Frontal cortex (tissue), 4 donors: ENCODE measurements around the gene AGBL4. TPM values are rescaled to one million over a fixed set of nuclear protein-coding genes. Genes with fewer than 3 reads are reported as not detected.

ENCODE experiments used
- DNase-seq, 2 donors: peaks; one replicate each; pipeline ENCODE4 v3.0.0; 2012; ENCODE audit warnings: low spot score in 2 of 2
- FAIRE-seq: peaks from 2 replicates; lab custom pipeline; 2012; peaks lifted over from hg19 to GRCh38; lab: Jason Lieb, UNC
- total RNA-seq: library from RNA; depleted of rRNA; stranded (reverse); fragments of >200 nt; gene quantifications from one replicate; pipeline ENCODE4 v1.2.3, GENCODE V29; 2014
- donor health status: control.
- donor health status: control.
- donor health status: control.

Gene AGBL4
- total RNA-seq, 1 donor from 2014 or later: 3.3 TPM

DNA sequence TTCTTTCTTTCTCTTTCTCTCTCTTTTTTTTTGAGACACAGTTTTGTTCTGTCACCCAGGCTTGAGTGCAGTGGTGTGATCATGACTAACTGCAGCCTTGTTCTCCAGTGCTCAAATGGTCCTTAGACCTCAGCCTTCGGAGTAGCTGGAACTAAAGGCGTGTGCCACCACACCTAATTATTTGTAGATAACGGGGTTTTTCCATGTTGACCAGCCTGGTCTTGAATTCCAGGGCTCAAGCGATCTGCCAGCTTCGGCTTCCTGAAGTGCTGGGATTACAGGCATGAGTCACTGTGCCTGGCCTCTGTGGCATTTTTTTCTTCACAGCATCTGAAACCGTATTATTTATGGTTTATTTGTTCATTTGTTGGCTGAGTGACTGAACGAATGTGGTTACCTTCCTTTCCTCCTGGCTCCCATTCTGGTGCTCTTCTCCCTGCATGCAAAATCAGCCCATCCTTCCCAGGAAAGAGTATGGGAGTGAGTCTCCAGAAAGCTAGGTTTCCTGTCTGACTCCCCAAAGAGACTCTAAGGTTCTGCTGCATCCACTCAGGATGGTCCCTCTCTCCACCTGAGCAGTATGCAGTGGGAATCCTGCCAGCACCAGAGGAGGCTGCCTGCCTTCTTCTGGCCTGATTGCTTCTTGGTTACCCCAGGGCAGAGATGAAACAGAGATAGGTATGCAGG is 1092.1 kb downstream of the AGBL4 start:
- DNase-seq (no peak), FAIRE-seq (no peak)

DNA sequence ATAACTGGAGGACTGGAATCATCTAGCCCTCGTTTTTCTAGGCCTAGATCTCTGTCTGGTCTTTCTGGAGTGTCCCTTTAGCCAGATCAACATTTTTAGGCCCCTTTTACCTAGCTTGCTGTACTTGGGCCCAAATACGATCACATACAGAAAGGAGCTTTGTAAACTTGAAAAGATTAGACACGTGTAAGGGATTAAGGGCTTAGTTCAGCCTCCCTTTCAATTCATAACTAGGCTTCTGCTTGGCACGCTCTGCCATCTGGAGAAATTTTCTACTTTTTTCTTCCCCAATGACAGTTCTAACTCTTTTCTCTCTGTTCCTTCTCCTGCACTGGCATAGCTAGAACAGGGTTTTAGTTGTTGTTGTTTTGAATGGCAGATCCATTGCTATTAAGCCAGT is 1093.7 kb downstream of the AGBL4 start:
- DNase-seq: no peak
- FAIRE-seq: no peak

DNA sequence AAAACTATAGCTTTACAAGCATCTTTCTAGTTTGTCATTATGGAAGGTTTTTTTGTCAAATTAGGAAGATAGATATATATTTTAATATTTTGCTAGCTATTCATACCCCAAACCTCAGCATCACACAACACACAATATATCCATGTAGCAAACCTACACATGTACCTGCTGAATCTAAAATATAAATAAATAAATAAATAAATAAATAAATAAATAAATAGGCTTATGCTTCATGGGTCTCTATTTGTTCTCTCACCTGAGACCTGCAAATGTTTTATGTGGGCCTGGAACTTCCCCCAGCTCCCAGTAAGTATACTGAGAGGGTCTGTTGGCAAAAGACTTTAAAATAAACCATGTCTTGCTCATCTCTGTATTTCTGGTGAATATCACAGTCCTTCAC is 1099.7 kb downstream of the AGBL4 start:
- no peak for DNase-seq
- FAIRE-seq: no peak

DNA sequence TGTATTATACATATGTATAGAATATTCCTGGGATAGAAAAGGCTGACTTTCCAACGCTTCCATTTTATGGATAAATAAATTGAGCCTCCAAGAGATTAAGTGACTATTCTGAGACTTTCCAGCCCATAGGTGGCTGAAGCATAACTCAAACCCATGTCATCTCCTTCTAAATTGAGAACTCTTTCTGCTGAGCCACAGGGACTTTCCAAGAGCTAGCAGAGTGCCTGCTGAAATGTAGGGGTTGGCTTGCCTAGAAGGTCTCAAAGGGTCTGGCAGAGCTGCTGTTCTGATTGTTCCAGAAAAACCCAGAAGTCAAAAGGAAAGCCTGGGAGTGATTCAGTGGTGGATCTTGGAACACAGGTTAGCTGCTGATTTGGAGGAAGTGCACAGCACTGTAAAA is 1100.6 kb downstream of the AGBL4 start:
- no peak for FAIRE-seq

DNA sequence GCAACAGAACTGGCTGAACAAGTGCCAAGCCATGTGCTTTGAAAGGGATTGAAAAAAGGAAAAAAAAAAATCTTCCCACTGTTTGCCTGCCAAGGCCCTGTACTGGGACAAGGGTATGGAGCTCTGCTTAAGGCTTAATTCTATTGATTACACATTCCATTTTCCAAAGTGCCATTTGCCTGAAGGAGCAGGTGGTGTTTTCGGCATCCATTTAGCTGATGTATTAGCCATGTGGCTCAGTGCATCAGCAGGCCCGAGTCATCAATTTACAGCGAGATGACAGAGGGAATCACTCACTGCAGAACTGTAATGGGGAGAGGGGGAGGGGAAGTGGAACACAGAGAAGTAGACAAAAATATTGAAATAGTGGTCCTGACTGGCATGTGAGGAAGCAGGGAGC is 1102.9 kb downstream of the AGBL4 start:
- DNase-seq (no peak), FAIRE-seq (no peak)

More for the DNA sequence above, 1100.6 kb downstream of the AGBL4 start:
- DNase-seq: no peak

DNA sequence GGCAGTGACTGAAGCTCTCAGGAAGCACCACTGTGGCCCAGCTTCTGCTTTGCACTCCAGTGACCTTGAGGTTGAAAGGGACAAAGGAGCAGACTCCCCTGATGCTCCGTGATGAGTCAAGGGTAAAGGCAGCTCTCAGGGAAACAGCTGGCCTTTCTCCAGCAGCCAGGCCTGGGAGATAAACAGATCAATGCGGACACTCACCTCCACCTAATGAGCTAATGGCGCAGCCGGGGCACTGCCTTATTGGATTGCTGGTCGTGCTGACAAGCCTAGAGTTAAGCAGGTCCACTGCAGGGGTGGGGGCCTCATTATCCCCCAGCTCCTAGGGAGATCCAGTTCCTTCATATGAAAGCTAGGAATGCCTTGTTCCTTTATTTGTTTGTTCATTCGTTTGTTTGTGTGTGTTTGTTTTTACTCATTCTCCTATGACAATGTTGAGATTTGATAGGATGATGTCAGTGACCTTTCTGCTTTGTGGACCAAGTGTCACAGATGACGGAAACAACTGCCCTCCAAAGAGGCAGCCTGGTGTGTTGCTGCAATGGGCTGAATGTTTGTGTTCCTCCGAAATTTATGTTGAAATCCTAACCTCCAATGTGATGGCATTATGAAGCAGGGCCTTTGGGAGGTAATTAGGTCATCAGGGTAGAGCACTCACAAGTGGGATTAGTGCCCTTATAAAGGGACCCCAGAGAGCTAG is 1105.7 kb downstream of the AGBL4 start:
- no peak for DNase-seq
- FAIRE-seq: no peak

DNA sequence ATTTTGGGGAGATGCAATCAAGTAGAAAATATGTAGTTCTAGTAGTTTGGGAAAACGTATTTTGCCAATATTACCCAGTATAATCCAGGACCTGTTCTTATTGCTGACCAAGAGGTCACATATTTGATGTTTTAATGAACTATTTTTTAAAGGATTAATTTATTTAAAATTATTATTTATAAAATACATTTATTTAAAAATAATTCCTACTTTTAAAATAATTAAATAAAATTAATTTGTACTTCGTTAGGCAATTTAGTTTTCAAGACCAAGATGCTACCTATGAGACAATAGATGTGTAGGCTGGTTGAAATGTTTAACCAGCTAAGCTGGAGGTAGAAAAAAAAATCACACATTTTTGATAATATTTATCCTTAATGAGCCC is 1106.7 kb downstream of the AGBL4 start:
- FAIRE-seq: peak; percentile 47
- no peak for DNase-seq

DNA sequence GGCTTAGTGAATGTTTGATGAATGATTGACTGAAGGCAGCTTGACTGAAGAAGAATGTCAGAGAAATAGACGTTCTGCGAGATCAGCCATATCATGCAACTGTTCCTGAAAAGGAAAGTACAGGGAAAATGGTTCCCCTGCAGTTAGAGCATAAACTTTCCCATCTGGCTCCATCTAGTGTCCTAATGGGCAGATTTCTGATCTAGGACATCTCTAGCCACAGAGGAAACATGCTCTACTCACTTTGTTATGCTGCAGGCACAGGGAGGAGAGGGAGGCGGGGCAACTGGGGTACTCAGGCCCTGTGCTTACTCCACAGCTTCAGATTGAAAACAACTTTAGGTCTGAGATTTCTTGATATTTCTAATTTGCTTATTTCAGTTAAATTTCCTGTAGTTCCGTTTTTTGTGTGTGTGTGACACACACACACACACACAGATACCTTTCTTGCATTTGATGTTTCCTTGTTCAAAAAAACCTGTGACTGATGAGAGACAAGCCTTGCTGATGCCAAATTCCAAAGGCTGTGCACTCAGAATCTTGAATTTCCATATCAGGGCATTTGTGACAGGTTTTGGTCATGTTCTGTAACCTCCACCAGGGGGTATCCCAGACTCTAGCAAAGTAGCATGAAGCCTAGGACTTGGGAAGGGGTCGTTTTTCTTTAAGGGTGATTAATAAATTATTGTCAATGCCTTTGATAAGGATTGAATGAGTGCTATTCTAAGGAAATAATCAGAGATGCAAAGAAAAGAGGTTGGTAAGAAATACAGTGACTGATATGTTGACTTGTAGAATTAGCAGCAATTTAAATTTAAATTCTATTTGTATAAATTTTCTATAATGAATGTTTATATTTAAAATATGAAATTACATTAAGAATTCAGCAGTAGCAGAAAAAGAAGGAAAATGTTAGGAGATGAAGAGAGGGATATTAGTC is 1107.4 kb downstream of the AGBL4 start:
- no peak for FAIRE-seq
- DNase-seq: no peak

DNA sequence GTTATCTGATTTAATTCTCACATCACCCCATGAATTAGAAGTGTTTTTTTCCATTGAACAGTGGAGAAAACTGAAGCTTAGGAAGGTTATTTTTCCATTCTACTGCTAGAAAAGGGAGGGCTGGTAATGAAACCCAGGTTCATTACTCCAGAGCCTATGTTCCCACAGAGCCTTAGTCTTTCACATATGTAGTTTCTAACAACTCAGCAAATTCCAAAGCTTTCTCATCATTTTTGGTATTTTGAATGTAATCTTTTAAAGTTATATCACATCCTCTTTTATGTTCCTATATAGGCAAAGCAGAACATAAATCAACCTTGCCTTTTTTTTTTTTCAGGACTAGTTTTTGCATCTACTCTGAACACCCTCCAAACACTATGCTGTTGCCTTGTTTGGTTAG is 1115.1 kb downstream of the AGBL4 start:
- DNase-seq (no peak), FAIRE-seq (no peak)

DNA sequence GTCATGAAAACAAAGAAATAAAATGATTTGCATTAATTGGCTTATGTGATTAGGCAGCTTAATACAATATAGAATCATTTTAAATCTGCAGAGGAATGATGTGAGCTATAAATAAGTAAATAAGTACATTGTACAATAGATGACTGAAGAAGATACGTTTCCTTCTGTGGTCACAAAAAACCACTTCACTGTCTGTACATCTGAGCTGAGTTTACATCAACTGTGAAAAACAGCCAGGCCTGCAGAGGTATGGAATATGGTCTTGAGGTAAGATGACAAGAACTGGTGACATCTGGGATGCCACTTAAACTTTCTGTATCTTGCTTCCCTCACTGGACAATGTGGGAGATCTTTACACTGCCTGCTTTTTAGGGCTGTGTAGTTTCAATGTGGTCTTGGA is 1117.0 kb downstream of the AGBL4 start:
- FAIRE-seq: no peak

DNA sequence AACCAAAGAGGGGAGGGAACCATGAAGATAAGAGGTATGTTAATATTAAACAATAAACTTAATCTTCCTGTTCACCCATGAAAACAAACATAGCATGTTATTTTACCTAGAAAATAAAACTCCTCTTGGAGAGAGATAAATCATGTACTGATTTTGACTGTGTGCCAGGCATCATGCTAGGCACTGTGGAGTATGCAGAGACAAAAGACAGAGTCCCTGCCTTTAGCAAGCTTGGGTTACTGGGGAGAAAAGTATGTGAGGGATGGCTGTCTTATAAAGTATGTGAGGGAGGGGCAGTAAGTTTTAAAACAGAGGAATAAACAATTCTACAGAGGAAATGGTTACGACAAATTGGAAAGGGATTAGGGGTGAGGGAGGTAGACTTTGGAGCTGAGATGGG is 1117.6 kb downstream of the AGBL4 start:
- no peak for FAIRE-seq
- no peak for DNase-seq

More for the DNA sequence above, 1117.0 kb downstream of the AGBL4 start:
- DNase-seq: no peak

DNA sequence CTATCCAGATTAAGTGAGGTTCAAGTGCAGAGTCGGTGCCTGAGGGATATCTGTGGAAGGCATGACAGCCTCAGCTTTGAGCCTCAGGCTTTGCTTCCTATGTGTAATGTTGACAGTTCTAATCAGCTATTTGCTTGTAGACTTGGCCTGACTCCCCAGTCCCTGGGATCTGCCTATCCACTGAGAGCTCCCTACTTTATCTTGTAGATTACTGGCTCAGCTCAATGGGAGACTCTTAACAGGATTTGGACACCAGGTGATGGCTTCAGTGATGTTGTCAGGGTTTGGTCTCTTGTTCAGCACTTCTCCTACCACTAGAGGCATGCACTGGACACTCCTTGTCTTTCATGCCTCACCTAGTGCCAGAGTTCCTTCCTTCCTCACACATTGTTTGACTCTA is 1120.5 kb downstream of the AGBL4 start:
- no peak for FAIRE-seq
- DNase-seq: no peak

DNA sequence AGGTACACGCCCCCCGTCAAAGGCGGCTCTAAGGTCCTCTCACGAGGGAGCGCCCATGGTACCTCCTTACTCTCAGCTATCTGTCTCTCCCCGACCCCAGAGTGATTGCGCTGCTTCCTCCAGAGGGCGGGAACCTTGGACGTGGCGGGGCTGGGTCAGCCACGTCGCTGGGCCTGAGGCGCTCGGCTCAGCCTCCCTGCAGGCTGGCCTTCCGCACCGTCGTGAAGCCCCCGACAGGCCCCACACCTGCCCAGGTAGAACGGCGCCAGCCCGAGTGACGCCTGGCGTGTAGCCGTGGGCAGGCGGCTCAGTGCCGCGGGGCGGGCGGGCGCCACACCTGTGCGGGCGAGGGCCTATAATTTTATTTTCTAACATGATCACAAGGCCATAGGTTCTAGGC is 1124.9 kb downstream of the AGBL4 start:
- DNase-seq: no peak
- FAIRE-seq: no peak

DNA sequence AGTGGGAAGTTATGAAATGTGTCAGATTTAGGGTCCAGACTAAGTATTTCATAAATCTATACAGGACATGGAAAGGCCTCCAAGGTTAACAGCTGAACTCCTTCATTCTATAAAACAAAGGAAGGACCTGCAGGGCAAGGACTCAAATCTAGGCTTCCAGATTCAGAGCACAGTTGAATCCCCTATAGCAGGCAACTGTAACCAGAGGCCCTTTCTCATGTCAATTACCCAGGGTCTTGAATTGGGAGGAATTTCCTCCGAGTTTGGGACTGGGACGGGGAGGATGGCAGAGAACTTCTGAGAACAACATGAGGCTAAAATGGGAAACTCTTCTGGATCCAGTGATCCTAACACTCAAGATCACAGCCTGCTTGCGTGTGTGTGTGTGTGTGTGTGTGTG is 1134.1 kb downstream of the AGBL4 start:
- DNase-seq (no peak), FAIRE-seq (no peak)

DNA sequence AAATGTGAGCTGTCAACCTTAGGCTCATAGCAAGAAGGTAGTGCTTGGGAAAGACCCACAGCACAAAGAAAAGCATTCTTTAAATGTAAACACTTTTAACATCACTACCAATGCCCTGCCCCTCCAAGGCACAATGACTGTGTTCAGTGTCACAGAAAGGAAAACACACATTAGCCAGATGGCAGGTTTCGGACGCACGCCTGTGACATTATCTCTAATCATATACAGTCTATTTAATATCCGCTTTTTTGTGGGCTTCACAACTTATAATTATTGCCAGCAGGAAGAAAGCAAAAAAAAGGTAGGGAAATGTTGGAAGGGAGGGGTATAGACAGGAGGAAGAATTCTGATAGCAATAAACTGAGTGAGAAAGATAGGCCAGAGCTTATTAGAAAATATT is 1134.7 kb downstream of the AGBL4 start:
- FAIRE-seq (no peak), DNase-seq (no peak)

DNA sequence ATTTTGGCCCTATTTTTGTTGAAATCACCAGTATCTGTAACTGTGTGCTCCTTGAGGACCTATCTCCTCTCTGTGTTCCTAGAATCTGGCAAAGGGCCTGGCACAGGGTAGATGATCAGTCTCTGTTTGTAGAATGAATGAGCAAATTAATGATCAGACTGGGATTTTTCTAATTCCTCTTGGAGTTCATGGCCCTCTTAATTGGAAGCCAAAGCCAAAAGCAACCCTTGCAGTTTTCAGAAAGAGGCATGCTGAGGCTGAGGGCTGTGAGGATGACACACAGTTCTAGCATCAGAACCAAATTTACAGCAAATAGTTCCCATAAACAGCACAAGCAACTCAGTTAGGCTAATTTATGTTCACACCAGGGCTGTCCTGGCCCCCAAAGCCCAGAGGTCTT is 1136.0 kb downstream of the AGBL4 start:
- no peak for FAIRE-seq
- DNase-seq: no peak

DNA sequence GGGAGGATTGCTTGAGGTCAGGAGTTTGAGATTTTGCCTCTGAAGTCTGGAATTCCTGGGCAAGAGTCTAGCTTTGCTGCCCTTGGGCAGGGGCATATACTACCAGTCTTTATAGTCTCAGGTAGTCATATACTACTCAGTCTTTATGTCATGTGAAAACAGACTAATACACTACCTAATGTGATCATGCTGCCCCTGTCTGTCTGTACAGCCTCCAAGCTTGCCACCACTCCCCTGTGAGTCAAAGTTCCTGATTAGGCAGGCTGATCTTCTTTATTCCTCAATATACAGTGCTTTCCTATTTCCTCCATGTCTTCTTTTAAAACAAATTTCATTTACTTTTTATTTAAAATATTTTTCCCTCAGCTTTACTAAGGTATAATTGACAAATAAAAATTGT is 1141.7 kb downstream of the AGBL4 start:
- FAIRE-seq (no peak), DNase-seq (no peak)

DNA sequence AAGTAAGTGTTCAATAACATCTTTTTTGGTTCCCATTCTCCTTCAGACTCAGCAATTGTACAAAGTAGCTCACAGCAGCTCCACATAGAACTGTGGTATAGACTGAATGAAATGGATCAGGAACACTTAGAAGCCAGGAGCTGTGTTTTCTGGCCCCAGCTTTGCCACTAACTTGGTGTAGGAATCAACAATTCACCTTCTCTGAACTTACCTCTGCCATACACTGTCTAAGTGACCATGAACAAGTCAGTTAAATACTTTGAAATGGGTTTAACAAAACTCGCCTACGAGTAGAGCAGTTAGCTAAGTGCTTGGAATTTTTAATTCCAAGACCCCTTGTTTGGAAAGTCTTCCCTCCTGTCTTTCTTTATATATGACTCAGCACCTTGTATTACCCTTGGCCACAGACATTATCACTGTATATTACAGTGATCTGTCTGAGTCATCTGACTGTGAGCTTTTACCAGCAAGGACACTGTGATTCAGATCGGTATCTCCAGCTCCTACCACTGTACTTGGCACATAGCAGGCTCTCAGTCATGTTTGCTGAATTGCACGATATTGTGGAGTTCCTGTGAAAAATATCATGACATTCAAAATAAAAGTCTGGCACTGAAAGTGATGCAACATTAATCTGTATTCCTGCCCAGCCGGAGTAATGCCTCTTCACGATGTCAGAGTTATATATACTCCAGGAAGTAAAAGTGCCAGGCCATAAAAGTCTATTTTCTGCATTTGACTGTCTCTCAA is 1145.4 kb downstream of the AGBL4 start:
- FAIRE-seq: no peak
- no peak for DNase-seq

DNA sequence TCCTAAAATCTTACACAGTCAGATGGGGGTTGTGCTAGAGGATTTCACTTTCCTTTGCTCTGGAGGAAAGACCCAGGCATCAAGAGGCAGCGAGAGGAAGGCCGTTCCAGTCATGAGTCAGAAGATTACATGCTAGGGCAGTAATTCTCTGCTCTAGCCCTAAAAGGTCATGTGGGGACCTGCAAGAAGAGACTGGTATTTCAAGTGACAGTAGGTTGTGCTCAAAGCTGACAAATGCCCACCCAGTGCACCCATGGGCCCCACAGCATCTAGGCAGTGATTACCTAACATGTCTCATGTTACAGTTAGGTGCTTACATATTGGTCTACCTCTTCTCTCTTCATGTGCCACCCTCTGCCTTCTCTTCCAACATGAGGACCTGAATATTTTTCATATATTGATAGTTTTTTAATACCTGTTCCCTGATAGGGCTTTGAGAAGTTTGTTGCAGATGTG is 1147.4 kb downstream of the AGBL4 start:
- DNase-seq (no peak), FAIRE-seq (no peak)
